ENCODE data around the gene RTF1. TPM values are rescaled to one million over a fixed set of nuclear protein-coding genes. Genes with fewer than 3 reads are reported as not detected.

Gene RTF1
- total RNA-seq, 2 donors from 2014 or later: 20.0 to 49.5 TPM

GRCh38 chr15:41473418-41473817 is 56.5 kb downstream of the RTF1 start:
- Histone ChIP-seq H3K27me3 (replicated peaks; ENCODE audit: insufficient read depth) (no peaks in the 10 kb centered on the region), H3K9me3 (no peaks in the 10 kb centered on the region), H3K4me3 (no peak overlapping the region), H3K27ac (no peak overlapping the region), H3K36me3 (peaks cover 76% of the 10 kb centered on the region), H3K4me1 (ENCODE audit: control insufficient read depth in 1 of 2, low read depth in 2 of 2) (no peaks in the 10 kb centered on the region)
- no peak for TF ChIP-seq CTCF (IDR thresholded peaks at IDR 0.05)
- DNase-seq (ENCODE audit: low spot score) (no peak), ATAC-seq (ENCODE audit: insufficient number of reproducible peaks, low FRiP score, low read depth) (no peak)

DNA sequence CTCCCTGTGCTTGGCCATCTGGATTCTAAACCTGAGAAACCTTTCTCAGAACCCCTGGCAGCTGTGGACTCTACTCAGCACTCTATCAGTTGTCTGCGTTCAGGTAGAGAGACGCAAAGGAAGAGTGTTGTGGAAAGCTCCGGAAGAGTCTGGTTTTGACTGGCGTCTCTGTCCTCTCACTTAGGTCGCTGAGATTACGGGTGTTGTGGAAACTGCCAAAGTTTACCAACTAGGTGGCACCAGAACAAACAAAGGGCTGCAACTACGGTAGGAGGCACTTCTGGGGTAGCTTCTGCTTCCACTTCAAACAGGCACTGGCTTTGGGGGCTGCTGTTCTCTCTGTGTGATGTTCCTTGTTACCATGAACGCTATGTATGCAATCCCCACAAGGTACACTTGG is 57.5 kb downstream of the RTF1 start:
- ATAC-seq (ENCODE audit: insufficient number of reproducible peaks, low FRiP score, low read depth): no peak
- no peaks in the 10 kb centered on the region for H3K27me3 ChIP-seq (replicated peaks; ENCODE audit: insufficient read depth)
- no peak for DNase-seq (ENCODE audit: low spot score)
- H3K36me3 ChIP-seq: peaks cover 77% of the 10 kb centered on the region
- no peak for TF ChIP-seq CTCF (IDR thresholded peaks at IDR 0.05)
- H3K4me3 ChIP-seq: no peak overlapping the region
- no peaks in the 10 kb centered on the region for H3K9me3 ChIP-seq
- no peak overlapping the region for H3K27ac ChIP-seq
- no peaks in the 10 kb centered on the region for H3K4me1 ChIP-seq (ENCODE audit: control insufficient read depth in 1 of 2, low read depth in 2 of 2)

GRCh38 chr15:41474941-41475340 is 58.0 kb downstream of the RTF1 start:
- no peak for ATAC-seq (ENCODE audit: insufficient number of reproducible peaks, low FRiP score, low read depth)
- peaks cover 77% of the 10 kb centered on the region for H3K36me3 ChIP-seq

GRCh38 chr15:41476416-41477048 is 59.6 kb downstream of the RTF1 start:
- TF ChIP-seq CTCF (IDR thresholded peaks at IDR 0.05): no peak
- H3K36me3 ChIP-seq: peaks cover 75% of the 10 kb centered on the region
- ATAC-seq (ENCODE audit: insufficient number of reproducible peaks, low FRiP score, low read depth): no peak

More at GRCh38 chr15:41474941-41475340, 58.0 kb downstream of the RTF1 start:
- Histone ChIP-seq H3K27me3 (replicated peaks; ENCODE audit: insufficient read depth) (no peaks in the 10 kb centered on the region), H3K27ac (no peak overlapping the region), H3K4me3 (no peak overlapping the region), H3K9me3 (no peaks in the 10 kb centered on the region), H3K4me1 (ENCODE audit: control insufficient read depth in 1 of 2, low read depth in 2 of 2) (no peaks in the 10 kb centered on the region)
- DNase-seq (ENCODE audit: low spot score): no peak
- TF ChIP-seq CTCF (IDR thresholded peaks at IDR 0.05): no peak

GRCh38 chr15:41480396-41481140 is 63.7 kb downstream of the RTF1 start:
- no peak for TF ChIP-seq CTCF (IDR thresholded peaks at IDR 0.05)
- DNase-seq (ENCODE audit: low spot score) (no peak), ATAC-seq (ENCODE audit: insufficient number of reproducible peaks, low FRiP score, low read depth) (no peak)
- Histone ChIP-seq H3K4me1 (ENCODE audit: control insufficient read depth in 1 of 2, low read depth in 2 of 2) (no peaks in the 10 kb centered on the region), H3K4me3 (no peak overlapping the region), H3K9me3 (no peaks in the 10 kb centered on the region), H3K36me3 (peaks cover 45% of the 10 kb centered on the region), H3K27ac (no peak overlapping the region), H3K27me3 (replicated peaks; ENCODE audit: insufficient read depth) (no peaks in the 10 kb centered on the region)

More at GRCh38 chr15:41476416-41477048, 59.6 kb downstream of the RTF1 start:
- no peak for DNase-seq (ENCODE audit: low spot score)
- H3K4me3 ChIP-seq: no peak overlapping the region
- H3K4me1 ChIP-seq (ENCODE audit: control insufficient read depth in 1 of 2, low read depth in 2 of 2): no peaks in the 10 kb centered on the region
- H3K9me3 ChIP-seq: no peaks in the 10 kb centered on the region
- no peak overlapping the region for H3K27ac ChIP-seq
- no peaks in the 10 kb centered on the region for H3K27me3 ChIP-seq (replicated peaks; ENCODE audit: insufficient read depth)
